PFSK-1 (cell line): ENCODE results near the gene RBP3.

Experiments
- FOXP2 ChIP-seq: optimal IDR thresholded peaks from 2 replicates; pipeline ENCODE3; 2011; ENCODE audit warnings: borderline replicate concordance, control low read depth, inconsistent platforms; ENCODE audit not compliant: insufficient read depth; ENCODE audit errors: extremely low read length, extremely low read depth
- POLR2AphosphoS5 ChIP-seq: IDR thresholded peaks from 2 replicates; pipeline ENCODE4 v1.6.1; 2012; ENCODE audit warnings: low read depth, mild to moderate bottlenecking, control low read depth, low read length, moderate library complexity
- REST ChIP-seq, 2 experiments: IDR thresholded peaks; 2 replicates each; pipeline versions ENCODE4 v1.6.1 to v1.8.0; 2011 to 2012; ENCODE audit warnings: low read depth in 2 of 2, low read length in 2 of 2, control low read depth in 1 of 2, inconsistent platforms in 1 of 2, mild to moderate bottlenecking in 1 of 2, moderate library complexity in 1 of 2; ENCODE audit not compliant: insufficient read depth in 1 of 2
- SIN3A ChIP-seq: IDR thresholded peaks from 2 replicates; pipeline ENCODE4 v1.6.1; 2012; ENCODE audit warnings: mild to moderate bottlenecking, low read length, moderate library complexity, borderline replicate concordance; ENCODE audit not compliant: insufficient read depth
- TAF1 ChIP-seq: IDR thresholded peaks from 2 replicates; pipeline ENCODE4 v1.6.1; 2012; ENCODE audit warnings: low read length, control low read depth, borderline replicate concordance; ENCODE audit not compliant: insufficient read depth

Gene RBP3

GRCh38 chr10:47346581-47347302 lies 1.4 kb upstream of the RBP3 start:
- no peak for TF ChIP-seq FOXP2
- TF ChIP-seq POLR2AphosphoS5: no peak
- no peak for TF ChIP-seq TAF1
- no peak for TF ChIP-seq SIN3A
- no peak for TF ChIP-seq REST (IDR thresholded peaks at IDR 0.05; ENCODE audit: insufficient read depth in 1 of 2, low read depth in 2 of 2, low read length in 2 of 2)

GRCh38 chr10:47347303-47347675 lies 874 bp upstream of the RBP3 start:
- TF ChIP-seq FOXP2: no peak
- TF ChIP-seq POLR2AphosphoS5: no peak
- no peak for TF ChIP-seq SIN3A
- TF ChIP-seq TAF1: no peak
- TF ChIP-seq REST (IDR thresholded peaks at IDR 0.05; ENCODE audit: insufficient read depth in 1 of 2, low read depth in 2 of 2, low read length in 2 of 2): no peak

- TF ChIP-seq REST (IDR thresholded peaks at IDR 0.05; ENCODE audit: insufficient read depth in 1 of 2, low read depth in 2 of 2, low read length in 2 of 2) (no peak), SIN3A (no peak), POLR2AphosphoS5 (no peak), FOXP2 (no peak), TAF1 (no peak)
These were observed 703 bp downstream of the RBP3 start for GRCh38 chr10:47348661-47349470.

GRCh38 chr10:47349516-47349915 lies 1.4 kb downstream of the RBP3 start:
- no peak for TF ChIP-seq FOXP2
- TF ChIP-seq SIN3A: no peak
- TF ChIP-seq REST (IDR thresholded peaks at IDR 0.05; ENCODE audit: insufficient read depth in 1 of 2, low read depth in 2 of 2, low read length in 2 of 2): no peak
- no peak for TF ChIP-seq TAF1
- TF ChIP-seq POLR2AphosphoS5: no peak
